C4-2B (cell line): ENCODE data around the gene MYO15B.

ENCODE experiments used
- H3K27ac ChIP-seq: fragments of 450-650 bp; 2 replicates; pipeline ENCODE4 v1.5.1; 2017
- ZFX ChIP-seq: fragments of 450-650 bp; IDR thresholded peaks from 2 replicates; pipeline ENCODE4 v1.6.1; 2017
- TF ChIP-seq, protein P1 (sequence below): fragments of 450-650 bp; conservative IDR thresholded peaks from 2 replicates; pipeline ENCODE4 v1.5.1; 2017; ENCODE audit warnings: mild to moderate bottlenecking

The MYO15B gene

DNA sequence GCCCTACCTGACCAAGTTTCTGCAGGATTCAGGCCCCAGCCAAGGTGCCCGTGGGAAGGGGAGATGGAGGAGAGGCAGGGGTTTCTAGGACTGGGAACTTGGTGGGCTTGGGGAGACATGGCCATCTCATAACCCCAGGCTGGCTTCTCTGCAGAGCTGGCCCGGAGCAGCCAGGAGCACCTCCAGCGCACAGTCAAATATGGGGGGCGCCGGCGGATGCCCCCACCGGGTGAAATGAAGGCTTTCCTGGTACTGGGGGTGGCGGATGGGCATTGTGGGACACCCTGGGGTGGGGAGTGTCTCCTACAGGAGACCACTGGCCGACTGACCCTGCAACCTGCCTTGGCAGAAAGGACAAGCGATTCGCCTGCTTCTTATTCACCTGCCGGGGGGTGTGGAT lies 36.4 kb downstream of the MYO15B start:
- TF ChIP-seq ZFX: no peak
- TF ChIP-seq, protein P1, sequence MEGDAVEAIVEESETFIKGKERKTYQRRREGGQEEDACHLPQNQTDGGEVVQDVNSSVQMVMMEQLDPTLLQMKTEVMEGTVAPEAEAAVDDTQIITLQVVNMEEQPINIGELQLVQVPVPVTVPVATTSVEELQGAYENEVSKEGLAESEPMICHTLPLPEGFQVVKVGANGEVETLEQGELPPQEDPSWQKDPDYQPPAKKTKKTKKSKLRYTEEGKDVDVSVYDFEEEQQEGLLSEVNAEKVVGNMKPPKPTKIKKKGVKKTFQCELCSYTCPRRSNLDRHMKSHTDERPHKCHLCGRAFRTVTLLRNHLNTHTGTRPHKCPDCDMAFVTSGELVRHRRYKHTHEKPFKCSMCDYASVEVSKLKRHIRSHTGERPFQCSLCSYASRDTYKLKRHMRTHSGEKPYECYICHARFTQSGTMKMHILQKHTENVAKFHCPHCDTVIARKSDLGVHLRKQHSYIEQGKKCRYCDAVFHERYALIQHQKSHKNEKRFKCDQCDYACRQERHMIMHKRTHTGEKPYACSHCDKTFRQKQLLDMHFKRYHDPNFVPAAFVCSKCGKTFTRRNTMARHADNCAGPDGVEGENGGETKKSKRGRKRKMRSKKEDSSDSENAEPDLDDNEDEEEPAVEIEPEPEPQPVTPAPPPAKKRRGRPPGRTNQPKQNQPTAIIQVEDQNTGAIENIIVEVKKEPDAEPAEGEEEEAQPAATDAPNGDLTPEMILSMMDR: no peak
- H3K27ac ChIP-seq: no peak overlapping the region

DNA sequence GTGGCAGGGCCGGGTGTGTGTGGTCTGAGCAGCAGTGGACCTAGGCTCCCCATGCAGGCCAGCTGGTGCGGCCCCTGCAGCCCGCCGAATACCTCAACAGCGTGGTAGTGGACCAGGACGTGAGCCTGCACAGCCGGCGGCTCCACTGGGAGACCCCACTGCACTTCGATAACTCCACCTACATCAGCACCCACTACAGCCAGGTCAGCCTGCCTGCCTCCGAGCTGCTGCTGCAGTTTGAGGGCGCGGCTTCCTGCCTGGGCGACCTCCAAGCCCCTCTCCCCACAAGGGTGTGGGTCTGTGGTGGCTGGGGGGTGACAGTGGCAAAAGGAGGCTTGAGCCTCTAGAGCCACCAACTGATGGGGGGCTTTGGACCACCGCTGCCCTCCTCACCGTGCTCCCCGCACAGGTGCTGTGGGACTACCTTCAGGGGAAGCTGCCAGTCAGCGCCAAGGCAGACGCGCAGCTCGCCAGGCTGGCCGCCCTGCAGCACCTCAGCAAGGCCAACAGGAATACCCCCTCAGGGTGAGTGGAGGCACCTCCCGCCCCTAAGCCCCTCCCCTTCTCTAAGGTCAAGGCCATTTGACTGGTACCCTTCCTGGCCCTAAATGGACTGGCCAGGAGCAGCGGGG lies 37.2 kb downstream of the MYO15B start:
- H3K27ac ChIP-seq: no peak overlapping the region
- TF ChIP-seq ZFX: no peak
- TF ChIP-seq, protein P1: no peak

GRCh38 chr17:75625813-75626486 lies 38.4 kb downstream of the MYO15B start:
- no peak overlapping the region for H3K27ac ChIP-seq
- TF ChIP-seq ZFX: no peak
- TF ChIP-seq, protein P1: peak; percentile 85

DNA sequence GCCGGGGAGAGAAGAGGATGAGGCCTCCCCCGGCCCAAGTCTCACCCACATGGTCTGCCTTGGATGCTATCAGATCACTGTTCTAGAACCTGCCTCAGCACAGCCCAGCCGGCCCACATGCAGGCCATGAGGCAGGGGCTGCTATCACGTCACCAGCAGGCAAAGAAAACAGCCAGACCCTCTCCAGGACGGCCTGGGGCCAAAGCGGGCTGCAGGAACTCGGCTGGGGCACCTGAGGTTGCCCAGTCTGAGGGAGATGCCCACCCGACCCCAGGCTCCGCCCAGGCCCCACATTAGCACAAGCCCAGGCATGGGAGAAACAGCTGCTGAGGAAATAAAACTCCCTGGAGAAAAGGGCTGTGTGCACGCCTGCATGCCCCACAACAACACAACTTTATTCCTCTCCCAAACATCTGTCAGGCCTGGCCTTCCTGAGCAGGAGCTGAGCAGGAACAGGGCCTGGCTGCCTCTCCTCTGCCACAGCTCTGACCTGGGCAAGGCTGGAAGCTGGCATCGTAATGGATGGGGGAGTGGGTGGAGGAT lies 39.0 kb downstream of the MYO15B start:
- no peak overlapping the region for H3K27ac ChIP-seq
- TF ChIP-seq, protein P1: no peak
- no peak for TF ChIP-seq ZFX

DNA sequence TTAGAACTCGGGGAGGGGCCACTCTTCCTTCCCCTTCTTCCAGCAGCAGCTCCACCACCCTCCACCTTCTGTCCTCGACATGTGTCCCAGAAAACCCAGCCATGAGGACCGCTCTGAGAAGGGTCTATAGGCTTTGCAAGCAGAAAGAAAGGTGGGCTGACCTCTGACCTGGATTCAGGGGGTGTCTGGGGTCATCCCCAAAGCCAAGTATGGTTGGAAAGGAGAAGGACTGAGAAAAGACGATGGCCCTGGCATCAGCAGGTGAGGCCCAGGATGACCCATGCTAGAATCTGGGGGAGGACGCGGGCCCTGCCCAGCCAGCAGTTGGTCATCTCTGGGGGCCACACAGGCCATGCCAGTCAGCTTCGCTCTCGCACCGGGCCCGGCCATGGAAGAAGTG lies 39.5 kb downstream of the MYO15B start:
- no peak for TF ChIP-seq ZFX
- TF ChIP-seq, protein P1: no peak
- H3K27ac ChIP-seq: no peak overlapping the region

GRCh38 chr17:75628425-75628824 lies 40.8 kb downstream of the MYO15B start:
- TF ChIP-seq, protein P1: no peak
- no peak for TF ChIP-seq ZFX
- no peak overlapping the region for H3K27ac ChIP-seq

GRCh38 chr17:75629157-75629556 lies 41.6 kb downstream of the MYO15B start:
- no peak overlapping the region for H3K27ac ChIP-seq
- TF ChIP-seq ZFX: no peak
